ENCODE measurements around the gene N4BP2. TPM values are rescaled to one million over a fixed set of nuclear protein-coding genes. Genes with fewer than 3 reads are reported as not detected.

N4BP2 gene
- total and polyA plus RNA-seq, 2 donors from 2014 or later = 0.71 to 10.5 TPM

GRCh38 chr4:40124690-40125089, 68.0 kb downstream of the N4BP2 start:
- Histone ChIP-seq H3K27ac (ENCODE audit: low read depth in 2 of 2, low read length in 2 of 2) (no peak overlapping the region), H3K4me3 (ENCODE audit: low read length in 3 of 3) (no peak overlapping the region), H3K9me3 (ENCODE audit: control insufficient read depth in 2 of 3, insufficient read depth in 1 of 3, low read length in 3 of 3) (no peaks in the 10 kb centered on the region), H3K27me3 (ENCODE audit: control insufficient read depth, insufficient read depth, low read length) (no peaks in the 10 kb centered on the region), H3K36me3 (ENCODE audit: control insufficient read depth in 2 of 3, insufficient read depth in 3 of 3, low read length in 3 of 3) (peaks cover 0 to 4% (median 2%) of the 10 kb centered on the region in 3 donors), H3K4me1 (ENCODE audit: control insufficient read depth in 2 of 3, insufficient read depth in 2 of 3, low read depth in 1 of 3, low read length in 3 of 3) (no peaks in the 10 kb centered on the region), H3K9ac (ENCODE audit: low read length in 3 of 3) (no peak overlapping the region)
- intact Hi-C loops (cut with DNase I) = no loop called here
- DNase-seq (no peak), FAIRE-seq (no peak)
- no peak for TF ChIP-seq CTCF (IDR thresholded peaks at IDR 0.05; ENCODE audit: borderline replicate concordance, extremely low read depth, insufficient read depth)

GRCh38 chr4:40130401-40131036, 73.9 kb downstream of the N4BP2 start:
- Histone ChIP-seq H3K4me3 (ENCODE audit: low read length in 3 of 3) (no peak overlapping the region), H3K9me3 (ENCODE audit: control insufficient read depth in 2 of 3, insufficient read depth in 1 of 3, low read length in 3 of 3) (no peaks in the 10 kb centered on the region), H3K27me3 (ENCODE audit: control insufficient read depth, insufficient read depth, low read length) (no peaks in the 10 kb centered on the region), H3K36me3 (ENCODE audit: control insufficient read depth in 2 of 3, insufficient read depth in 3 of 3, low read length in 3 of 3) (no peaks in the 10 kb centered on the region), H3K4me1 (ENCODE audit: control insufficient read depth in 2 of 3, insufficient read depth in 2 of 3, low read depth in 1 of 3, low read length in 3 of 3) (no peaks in the 10 kb centered on the region), H3K27ac (ENCODE audit: low read depth in 2 of 2, low read length in 2 of 2) (no peak overlapping the region), H3K9ac (ENCODE audit: low read length in 3 of 3) (no peak overlapping the region)
- no peak for DNase-seq
- intact Hi-C loops (cut with DNase I) = no loop called here
- TF ChIP-seq CTCF (IDR thresholded peaks at IDR 0.05; ENCODE audit: borderline replicate concordance, extremely low read depth, insufficient read depth) = no peak
- FAIRE-seq = no peak

- H3K4me3 ChIP-seq (ENCODE audit: low read length in 3 of 3) = no peak overlapping the region
- no peaks in the 10 kb centered on the region for H3K9me3 ChIP-seq (ENCODE audit: control insufficient read depth in 2 of 3, insufficient read depth in 1 of 3, low read length in 3 of 3)
- DNase-seq = no peak
- H3K36me3 ChIP-seq (ENCODE audit: control insufficient read depth in 2 of 3, insufficient read depth in 3 of 3, low read length in 3 of 3) = no peaks in the 10 kb centered on the region
- FAIRE-seq = peak; percentile 42
- no peaks in the 10 kb centered on the region for H3K27me3 ChIP-seq (ENCODE audit: control insufficient read depth, insufficient read depth, low read length)
- H3K4me1 ChIP-seq (ENCODE audit: control insufficient read depth in 2 of 3, insufficient read depth in 2 of 3, low read depth in 1 of 3, low read length in 3 of 3) = no peaks in the 10 kb centered on the region
- intact Hi-C loops (cut with DNase I) = no loop called here
- no peak overlapping the region for H3K9ac ChIP-seq (ENCODE audit: low read length in 3 of 3)
- TF ChIP-seq CTCF (IDR thresholded peaks at IDR 0.05; ENCODE audit: borderline replicate concordance, extremely low read depth, insufficient read depth) = no peak
- no peak overlapping the region for H3K27ac ChIP-seq (ENCODE audit: low read depth in 2 of 2, low read length in 2 of 2)
Observed at GRCh38 chr4:40132816-40133215, 76.2 kb downstream of the N4BP2 start.
